ENCODE data around the gene NKAIN2.

NKAIN2 gene

GRCh38 chr6:124478906-124479305 lies 675.2 kb downstream of the NKAIN2 start:
- ChIA-PET POLR2A (ENCODE audit: low non-redundant PET) (no interaction called here), CTCF (no interaction called here)
- TF ChIP-seq, protein P1, sequence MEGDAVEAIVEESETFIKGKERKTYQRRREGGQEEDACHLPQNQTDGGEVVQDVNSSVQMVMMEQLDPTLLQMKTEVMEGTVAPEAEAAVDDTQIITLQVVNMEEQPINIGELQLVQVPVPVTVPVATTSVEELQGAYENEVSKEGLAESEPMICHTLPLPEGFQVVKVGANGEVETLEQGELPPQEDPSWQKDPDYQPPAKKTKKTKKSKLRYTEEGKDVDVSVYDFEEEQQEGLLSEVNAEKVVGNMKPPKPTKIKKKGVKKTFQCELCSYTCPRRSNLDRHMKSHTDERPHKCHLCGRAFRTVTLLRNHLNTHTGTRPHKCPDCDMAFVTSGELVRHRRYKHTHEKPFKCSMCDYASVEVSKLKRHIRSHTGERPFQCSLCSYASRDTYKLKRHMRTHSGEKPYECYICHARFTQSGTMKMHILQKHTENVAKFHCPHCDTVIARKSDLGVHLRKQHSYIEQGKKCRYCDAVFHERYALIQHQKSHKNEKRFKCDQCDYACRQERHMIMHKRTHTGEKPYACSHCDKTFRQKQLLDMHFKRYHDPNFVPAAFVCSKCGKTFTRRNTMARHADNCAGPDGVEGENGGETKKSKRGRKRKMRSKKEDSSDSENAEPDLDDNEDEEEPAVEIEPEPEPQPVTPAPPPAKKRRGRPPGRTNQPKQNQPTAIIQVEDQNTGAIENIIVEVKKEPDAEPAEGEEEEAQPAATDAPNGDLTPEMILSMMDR (conservative IDR thresholded peaks at IDR 0.05; ENCODE audit: low read depth) = no peak
- no peak overlapping the region for H3K27ac ChIP-seq
- DNase-seq (ENCODE audit: low spot score) = no peak

DNA sequence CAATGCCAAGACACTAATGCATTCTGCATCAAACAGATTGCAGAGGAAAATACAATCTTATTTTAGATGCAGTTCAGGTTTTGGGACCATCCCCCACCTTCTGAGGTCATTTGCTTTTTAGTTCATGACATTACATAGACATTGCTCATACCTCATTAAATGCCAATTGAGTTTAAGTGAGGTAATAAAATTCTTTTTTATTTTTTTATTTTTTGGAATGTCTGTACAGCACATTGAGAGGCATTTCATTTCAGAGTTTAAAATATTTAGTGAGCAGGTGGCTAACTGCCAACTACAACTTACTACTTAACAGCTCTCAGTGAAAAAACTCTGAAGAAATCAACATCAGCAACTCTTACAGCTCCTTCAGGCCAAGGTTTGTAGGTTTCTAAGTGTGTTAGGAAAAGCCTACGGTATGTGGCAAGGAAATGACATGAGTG lies 676.3 kb downstream of the NKAIN2 start:
- no peak overlapping the region for H3K27ac ChIP-seq
- ChIA-PET POLR2A (ENCODE audit: low non-redundant PET) (no interaction called here), CTCF (no interaction called here)
- TF ChIP-seq, protein P1 (conservative IDR thresholded peaks at IDR 0.05; ENCODE audit: low read depth) = no peak
- DNase-seq (ENCODE audit: low spot score) = no peak

DNA sequence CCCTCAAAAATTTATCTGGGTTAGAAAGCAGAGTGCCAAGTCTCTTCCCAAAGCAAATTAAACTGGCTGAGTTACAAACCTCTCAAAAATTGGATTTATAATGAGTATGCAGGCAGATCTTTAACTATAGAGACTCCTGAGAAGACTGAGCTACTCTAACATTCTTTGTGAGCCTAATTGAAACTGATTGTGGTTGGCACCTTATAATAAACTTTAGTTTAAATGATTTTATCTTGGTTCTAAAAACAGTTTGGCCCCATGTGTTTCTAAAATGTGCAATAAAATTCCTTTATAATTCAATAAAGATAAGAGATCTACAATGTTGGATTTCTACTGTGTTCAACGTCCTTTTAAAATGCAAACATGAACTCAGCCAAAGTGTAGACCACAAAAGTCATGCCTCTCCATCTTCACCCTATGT lies 678.4 kb downstream of the NKAIN2 start:
- ChIA-PET POLR2A (ENCODE audit: low non-redundant PET) (no interaction called here), CTCF (no interaction called here)
- H3K27ac ChIP-seq = no peak overlapping the region
- DNase-seq (ENCODE audit: low spot score) = no peak
- TF ChIP-seq, protein P1 (conservative IDR thresholded peaks at IDR 0.05; ENCODE audit: low read depth) = no peak

DNA sequence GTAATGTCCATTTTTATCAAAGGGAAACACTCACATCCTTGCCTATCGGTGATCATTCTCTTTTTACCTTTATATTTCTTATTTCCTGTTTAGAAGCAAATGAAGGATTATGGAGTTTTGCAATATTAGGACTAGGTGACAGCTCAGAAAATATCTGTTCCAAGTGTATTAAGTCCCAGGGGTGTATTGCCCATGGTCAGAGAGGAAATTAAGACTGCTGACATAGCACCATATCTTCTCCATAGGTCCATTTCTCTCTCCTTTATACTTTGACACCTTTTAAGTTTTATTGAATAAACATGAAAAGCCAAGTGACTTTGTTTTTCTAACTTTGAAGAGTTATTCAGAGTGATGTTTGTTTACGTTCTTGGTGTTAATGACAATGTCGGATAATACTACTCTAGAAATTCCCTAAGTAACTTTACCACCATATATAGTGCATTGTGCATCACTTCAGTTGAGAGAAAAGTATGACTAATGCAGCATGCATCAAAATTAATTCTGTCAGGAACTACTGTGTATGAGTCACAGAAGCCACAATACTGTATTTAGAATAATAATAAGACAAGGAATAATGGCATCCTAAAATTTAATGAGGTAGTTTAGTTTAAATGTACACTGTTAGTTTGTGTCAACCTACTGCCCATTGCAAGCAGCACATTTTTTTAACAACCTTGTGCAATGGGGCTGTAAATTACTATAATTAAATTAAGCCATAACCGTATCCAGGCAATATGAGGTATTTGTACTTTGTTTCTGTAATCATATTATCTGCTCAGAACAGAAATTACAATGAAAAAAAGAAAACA lies 684.2 kb downstream of the NKAIN2 start:
- POLR2A ChIA-PET (ENCODE audit: low non-redundant PET) = no interaction called here
- DNase-seq (ENCODE audit: low spot score) = peak; percentile 56
- no peak overlapping the region for H3K27ac ChIP-seq
- TF ChIP-seq, protein P1 (conservative IDR thresholded peaks at IDR 0.05; ENCODE audit: low read depth) = no peak
- CTCF ChIA-PET = interaction anchor here (0.7 kb wide), 1 partner anchor 138 kb away, joined by 3 read pairs; no protein-coding TSS in a partner anchor

DNA sequence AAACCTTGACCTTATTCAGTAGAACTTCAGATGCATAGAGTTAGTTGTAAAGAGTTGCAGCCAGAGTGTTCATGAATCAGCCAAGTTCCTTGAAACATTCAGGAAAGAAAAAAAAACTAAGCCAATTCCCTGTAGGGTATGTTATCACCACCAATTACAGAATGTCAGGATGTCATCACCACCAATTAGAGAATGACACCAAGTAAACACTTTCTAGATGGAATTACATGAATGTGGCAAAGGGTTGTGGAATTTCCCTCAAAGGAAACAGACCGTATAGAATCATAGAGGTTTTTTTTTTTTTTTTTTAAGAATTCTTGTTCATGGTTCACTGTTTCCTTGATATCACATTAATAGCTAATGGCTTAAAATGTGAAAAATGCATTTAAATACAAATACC lies 686.5 kb downstream of the NKAIN2 start:
- POLR2A ChIA-PET (ENCODE audit: low non-redundant PET) = no interaction called here
- no peak overlapping the region for H3K27ac ChIP-seq
- DNase-seq (ENCODE audit: low spot score) = no peak
- TF ChIP-seq, protein P1 (conservative IDR thresholded peaks at IDR 0.05; ENCODE audit: low read depth) = no peak
- CTCF ChIA-PET = no interaction called here

DNA sequence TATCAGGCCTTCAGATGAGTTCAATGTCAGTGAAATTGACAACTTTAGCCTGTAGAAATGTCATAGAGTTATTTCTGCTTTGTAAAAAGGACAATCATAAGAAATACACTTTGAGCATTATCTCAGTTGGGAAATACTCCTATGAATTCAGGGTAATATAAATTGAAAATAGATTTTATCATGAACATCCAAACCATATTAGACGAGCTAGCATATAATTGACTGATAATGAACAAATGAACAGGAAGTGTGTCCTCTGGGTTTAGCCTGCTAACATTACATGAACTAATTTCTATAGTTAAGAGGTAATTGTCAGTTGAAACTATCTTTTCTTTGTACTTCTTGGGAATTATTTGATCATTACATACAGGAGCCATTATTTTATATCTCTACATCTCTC lies 689.6 kb downstream of the NKAIN2 start:
- POLR2A ChIA-PET (ENCODE audit: low non-redundant PET) = no interaction called here
- no peak overlapping the region for H3K27ac ChIP-seq
- CTCF ChIA-PET = no interaction called here
- DNase-seq (ENCODE audit: low spot score) = no peak
- TF ChIP-seq, protein P1 (conservative IDR thresholded peaks at IDR 0.05; ENCODE audit: low read depth) = no peak

Measured in RWPE1 (cell line).